GM18951 (cell line): ENCODE results near the gene VDR.

Source experiments
- POLR2A ChIP-seq: IDR thresholded peaks from 4 replicates; pipeline ENCODE4 v1.6.1; 2011; ENCODE audit warnings: mild to moderate bottlenecking; ENCODE audit not compliant: insufficient read length, insufficient read depth; ENCODE audit errors: extremely low read depth
- in situ Hi-C: fragments of 300-500 bp; cut with MboI; formaldehyde crosslinking; loops from one replicate; pipeline ENCODE4 v1.12.0; 2022; ENCODE audit warnings: low sequenced_read_pairs, mixed read lengths, inconsistent platforms; ENCODE audit not compliant: unreplicated experiment

VDR gene

DNA sequence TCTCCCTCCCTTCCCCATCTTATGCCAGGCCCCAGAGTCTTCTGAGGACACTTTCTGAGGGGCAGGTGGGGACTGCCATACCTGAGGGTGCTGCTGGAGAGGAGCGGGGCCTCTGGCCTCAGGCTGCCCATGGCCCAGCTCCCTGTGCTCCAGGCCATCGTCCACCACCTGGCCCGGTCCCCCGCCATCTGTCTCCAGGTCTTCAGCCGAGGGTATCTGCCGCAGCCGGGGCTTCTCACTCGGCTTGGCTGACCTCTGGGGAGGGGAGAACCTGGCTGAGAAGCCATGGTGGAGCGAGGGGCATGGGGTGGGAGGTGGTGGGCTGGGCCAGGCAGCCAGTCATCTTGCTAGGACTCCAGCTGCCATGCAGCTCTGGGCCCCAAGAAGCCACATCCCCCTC, 110.1 kb downstream of the VDR start:
- TF ChIP-seq POLR2A: no peak
- in situ Hi-C loops: loop anchor here (5.0 kb wide), 1 partner anchor 43 kb away; no protein-coding TSS in a partner anchor

GRCh38 chr12:47793015-47793681, 111.6 kb downstream of the VDR start:
- in situ Hi-C loops: loop anchor here (5.0 kb wide), 1 partner anchor 44 kb away; no protein-coding TSS in a partner anchor
- no peak for TF ChIP-seq POLR2A

GRCh38 chr12:47791874-47792273, 112.9 kb downstream of the VDR start:
- TF ChIP-seq POLR2A: no peak
- in situ Hi-C loops: loop anchor here (5.0 kb wide), 1 partner anchor 45 kb away; no protein-coding TSS in a partner anchor
